ENCODE results near the gene RFX2.
"Not testable (repeated sequence)": the region's sequence is repeated elsewhere in the genome, so short reads cannot be mapped to it uniquely, and the experiment has no call there.

Gene RFX2

GRCh38 chr19:6074709-6075403 lies 35.4 kb downstream of the RFX2 start:
- H3K36me3 ChIP-seq (ENCODE audit: insufficient read depth, insufficient read length, low read length) = no peaks in the 10 kb centered on the region
- no peaks in the 10 kb centered on the region for H3K9me3 ChIP-seq (ENCODE audit: insufficient read depth, low read length)
- TF ChIP-seq YY1 (IDR thresholded peaks at IDR 0.05; ENCODE audit: insufficient read depth, insufficient read length) = no peak
- TF ChIP-seq ZNF274 (IDR thresholded peaks at IDR 0.05; ENCODE audit: low read depth, low read length) = no peak
- TF ChIP-seq SUZ12 (IDR thresholded peaks at IDR 0.05; ENCODE audit: extremely low read depth, insufficient read depth, insufficient read length) = no peak
- no peak for DNase-seq (ENCODE audit: low read depth, low spot score)
- no peak overlapping the region for H3K4me3 ChIP-seq (ENCODE audit: insufficient read length, low read depth)
- no peaks in the 10 kb centered on the region for H3K27me3 ChIP-seq (ENCODE audit: insufficient read depth, insufficient read length)
- H3K9ac ChIP-seq (ENCODE audit: insufficient read length, low read depth) = no peak overlapping the region
- H3K4me1 ChIP-seq (ENCODE audit: insufficient read depth, insufficient read length) = peaks cover 6% of the 10 kb centered on the region

DNA sequence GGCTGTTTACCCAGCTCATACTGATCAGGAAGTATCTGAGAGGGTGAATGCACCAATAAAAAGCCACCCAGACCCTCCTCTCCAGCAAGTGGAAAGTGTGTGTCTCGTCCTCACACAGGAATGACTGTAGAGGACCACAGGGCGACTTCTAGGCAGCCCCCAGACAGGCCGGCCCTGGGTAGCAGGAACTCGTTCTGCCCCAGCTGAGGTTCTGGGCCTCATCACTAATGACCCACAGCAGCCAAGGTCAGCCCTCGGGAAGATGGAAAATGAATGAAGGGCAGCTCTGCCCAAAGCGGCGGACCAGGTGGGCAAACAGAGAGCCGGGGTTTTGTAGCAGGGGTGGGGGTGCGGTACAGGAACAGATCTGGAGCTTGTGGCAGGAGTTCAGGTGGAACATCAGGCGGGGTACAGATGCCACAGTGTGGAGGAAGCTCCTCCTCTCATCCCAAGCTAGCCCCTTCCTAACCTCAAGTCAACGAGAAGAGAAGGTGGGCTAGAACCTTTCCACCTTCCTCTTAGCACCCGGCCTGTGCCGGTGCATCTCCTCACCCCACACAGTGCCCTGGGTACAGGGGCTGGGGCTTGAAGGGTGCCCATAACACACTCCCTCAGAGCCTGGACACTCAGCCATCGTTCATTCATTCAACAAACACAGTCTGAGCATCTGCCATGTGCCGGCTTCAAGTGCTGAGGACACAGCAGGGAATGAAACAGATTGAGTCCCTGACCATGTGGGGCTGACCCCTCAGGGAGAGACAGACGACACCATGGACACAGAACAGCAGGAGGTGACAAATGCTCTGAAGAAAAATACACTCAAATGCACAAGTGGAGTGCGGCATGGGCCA lies 36.2 kb downstream of the RFX2 start:
- no peaks in the 10 kb centered on the region for H3K27me3 ChIP-seq (ENCODE audit: insufficient read depth, insufficient read length)
- no peak for DNase-seq (ENCODE audit: low read depth, low spot score)
- H3K4me3 ChIP-seq (ENCODE audit: insufficient read length, low read depth) = no peak overlapping the region
- TF ChIP-seq YY1 (IDR thresholded peaks at IDR 0.05; ENCODE audit: insufficient read depth, insufficient read length) (no peak), SUZ12 (IDR thresholded peaks at IDR 0.05; ENCODE audit: extremely low read depth, insufficient read depth, insufficient read length) (no peak), ZNF274 (IDR thresholded peaks at IDR 0.05; ENCODE audit: low read depth, low read length) (no peak)
- H3K9me3 ChIP-seq (ENCODE audit: insufficient read depth, low read length) = no peaks in the 10 kb centered on the region
- H3K36me3 ChIP-seq (ENCODE audit: insufficient read depth, insufficient read length, low read length) = no peaks in the 10 kb centered on the region
- H3K4me1 ChIP-seq (ENCODE audit: insufficient read depth, insufficient read length) = peaks cover 6% of the 10 kb centered on the region
- no peak overlapping the region for H3K9ac ChIP-seq (ENCODE audit: insufficient read length, low read depth)

GRCh38 chr19:6073233-6073632 lies 37.1 kb downstream of the RFX2 start:
- not testable (repeated sequence) for DNase-seq (ENCODE audit: low read depth, low spot score); H3K9ac ChIP-seq (ENCODE audit: insufficient read length, low read depth); H3K4me1 ChIP-seq (ENCODE audit: insufficient read depth, insufficient read length); H3K4me3 ChIP-seq (ENCODE audit: insufficient read length, low read depth); H3K36me3 ChIP-seq (ENCODE audit: insufficient read depth, insufficient read length, low read length); H3K27me3 ChIP-seq (ENCODE audit: insufficient read depth, insufficient read length); H3K9me3 ChIP-seq (ENCODE audit: insufficient read depth, low read length)

GRCh38 chr19:6071875-6072274 lies 38.4 kb downstream of the RFX2 start:
- Histone ChIP-seq H3K36me3 (ENCODE audit: insufficient read depth, insufficient read length, low read length) (no peaks in the 10 kb centered on the region), H3K27me3 (ENCODE audit: insufficient read depth, insufficient read length) (peaks cover 13% of the 10 kb centered on the region), H3K4me1 (ENCODE audit: insufficient read depth, insufficient read length) (peaks cover 2% of the 10 kb centered on the region), H3K9ac (ENCODE audit: insufficient read length, low read depth) (no peak overlapping the region), H3K9me3 (ENCODE audit: insufficient read depth, low read length) (no peaks in the 10 kb centered on the region), H3K4me3 (ENCODE audit: insufficient read length, low read depth) (no peak overlapping the region)
- DNase-seq (ENCODE audit: low read depth, low spot score) = no peak
- TF ChIP-seq YY1 (IDR thresholded peaks at IDR 0.05; ENCODE audit: insufficient read depth, insufficient read length) (no peak), SUZ12 (IDR thresholded peaks at IDR 0.05; ENCODE audit: extremely low read depth, insufficient read depth, insufficient read length) (no peak)

- no peak for DNase-seq (ENCODE audit: low read depth, low spot score)
- peaks cover 21% of the 10 kb centered on the region for H3K27me3 ChIP-seq (ENCODE audit: insufficient read depth, insufficient read length)
- H3K9ac ChIP-seq (ENCODE audit: insufficient read length, low read depth) = no peak overlapping the region
- no peaks in the 10 kb centered on the region for H3K9me3 ChIP-seq (ENCODE audit: insufficient read depth, low read length)
- no peaks in the 10 kb centered on the region for H3K4me1 ChIP-seq (ENCODE audit: insufficient read depth, insufficient read length)
- TF ChIP-seq ZNF274 (IDR thresholded peaks at IDR 0.05; ENCODE audit: low read depth, low read length) (no peak), SUZ12 (IDR thresholded peaks at IDR 0.05; ENCODE audit: extremely low read depth, insufficient read depth, insufficient read length) (no peak), YY1 (IDR thresholded peaks at IDR 0.05; ENCODE audit: insufficient read depth, insufficient read length) (no peak)
- H3K36me3 ChIP-seq (ENCODE audit: insufficient read depth, insufficient read length, low read length) = no peaks in the 10 kb centered on the region
- H3K4me3 ChIP-seq (ENCODE audit: insufficient read length, low read depth) = no peak overlapping the region
Measured at GRCh38 chr19:6070720-6071485, 39.4 kb downstream of the RFX2 start.

- peaks cover 21% of the 10 kb centered on the region for H3K27me3 ChIP-seq (ENCODE audit: insufficient read depth, insufficient read length)
- H3K9me3 ChIP-seq (ENCODE audit: insufficient read depth, low read length) = no peaks in the 10 kb centered on the region
- no peaks in the 10 kb centered on the region for H3K4me1 ChIP-seq (ENCODE audit: insufficient read depth, insufficient read length)
- no peak for DNase-seq (ENCODE audit: low read depth, low spot score)
- H3K36me3 ChIP-seq (ENCODE audit: insufficient read depth, insufficient read length, low read length) = no peaks in the 10 kb centered on the region
- TF ChIP-seq YY1 (IDR thresholded peaks at IDR 0.05; ENCODE audit: insufficient read depth, insufficient read length) (no peak), ZNF274 (IDR thresholded peaks at IDR 0.05; ENCODE audit: low read depth, low read length) (no peak), SUZ12 (IDR thresholded peaks at IDR 0.05; ENCODE audit: extremely low read depth, insufficient read depth, insufficient read length) (no peak)
- no peak overlapping the region for H3K4me3 ChIP-seq (ENCODE audit: insufficient read length, low read depth)
- no peak overlapping the region for H3K9ac ChIP-seq (ENCODE audit: insufficient read length, low read depth)
Measured at GRCh38 chr19:6070207-6070681, 40.1 kb downstream of the RFX2 start.

DNA sequence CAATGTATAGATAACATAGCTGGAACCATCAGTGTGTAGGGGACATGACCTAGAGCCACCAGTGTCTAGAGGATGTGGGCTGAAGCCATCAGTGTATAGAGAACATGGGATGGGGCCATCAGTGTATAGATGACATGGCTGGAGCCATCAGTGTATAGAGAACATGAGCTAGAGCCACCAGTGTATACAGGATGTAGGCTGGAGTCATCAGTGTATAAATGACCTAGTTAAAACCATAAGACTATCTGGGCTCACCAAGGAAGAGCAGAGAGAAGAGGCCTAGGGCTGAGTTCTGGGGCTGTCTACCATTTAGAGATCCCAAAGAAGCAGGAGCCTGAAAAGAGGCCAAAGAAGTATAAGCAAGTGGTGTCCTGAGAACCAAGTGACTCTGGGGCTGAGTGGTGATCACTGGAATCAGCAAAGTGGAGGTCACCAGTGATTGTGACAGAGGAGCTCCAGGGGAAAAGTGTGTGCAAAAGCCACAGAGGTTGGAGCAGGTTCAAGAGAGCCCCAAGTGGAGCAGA lies 41.0 kb downstream of the RFX2 start:
- no peak for DNase-seq (ENCODE audit: low read depth, low spot score)
- Histone ChIP-seq H3K27me3 (ENCODE audit: insufficient read depth, insufficient read length) (peaks cover 21% of the 10 kb centered on the region), H3K9ac (ENCODE audit: insufficient read length, low read depth) (no peak overlapping the region), H3K4me1 (ENCODE audit: insufficient read depth, insufficient read length) (peaks cover 2% of the 10 kb centered on the region), H3K9me3 (ENCODE audit: insufficient read depth, low read length) (no peaks in the 10 kb centered on the region), H3K4me3 (ENCODE audit: insufficient read length, low read depth) (no peak overlapping the region), H3K36me3 (ENCODE audit: insufficient read depth, insufficient read length, low read length) (no peaks in the 10 kb centered on the region)
- TF ChIP-seq YY1 (IDR thresholded peaks at IDR 0.05; ENCODE audit: insufficient read depth, insufficient read length) (no peak), ZNF274 (IDR thresholded peaks at IDR 0.05; ENCODE audit: low read depth, low read length) (no peak), SUZ12 (IDR thresholded peaks at IDR 0.05; ENCODE audit: extremely low read depth, insufficient read depth, insufficient read length) (no peak)

All from NT2/D1 (cell line).